ENCODE data around the gene HAUS7.

Gene HAUS7

GRCh38 chrX:153491351-153491914, 21.1 kb upstream of the HAUS7 start:
- ATAC-seq (no peak), DNase-seq (ENCODE audit: low spot score in 2 of 2) (no peak)
- Mint-ChIP-seq H3K27ac (no peak overlapping the region), H3K9me3 (no peaks in the 10 kb centered on the region), H3K4me1 (no peaks in the 10 kb centered on the region), H3K36me3 (no peaks in the 10 kb centered on the region), H3K4me3 (no peak overlapping the region)

GRCh38 chrX:153490217-153490930, 20.0 kb upstream of the HAUS7 start:
- H3K4me1 Mint-ChIP-seq: no peaks in the 10 kb centered on the region
- no peak overlapping the region for H3K4me3 Mint-ChIP-seq
- ATAC-seq (no peak), DNase-seq (ENCODE audit: low spot score in 2 of 2) (no peak)
- H3K36me3 Mint-ChIP-seq: no peaks in the 10 kb centered on the region
- no peak overlapping the region for H3K27ac Mint-ChIP-seq
- no peaks in the 10 kb centered on the region for H3K9me3 Mint-ChIP-seq

- Mint-ChIP-seq H3K36me3 (no peaks in the 10 kb centered on the region), H3K4me1 (no peaks in the 10 kb centered on the region), H3K9me3 (no peaks in the 10 kb centered on the region), H3K4me3 (no peak overlapping the region), H3K27ac (no peak overlapping the region)
- ATAC-seq (no peak), DNase-seq (ENCODE audit: low spot score in 2 of 2) (no peak)
Observed at GRCh38 chrX:153488231-153488914, 18.0 kb upstream of the HAUS7 start.

GRCh38 chrX:153487590-153488071, 17.3 kb upstream of the HAUS7 start:
- H3K36me3 Mint-ChIP-seq: no peaks in the 10 kb centered on the region
- no peaks in the 10 kb centered on the region for H3K4me1 Mint-ChIP-seq
- H3K27ac Mint-ChIP-seq: no peak overlapping the region
- no peak overlapping the region for H3K4me3 Mint-ChIP-seq
- DNase-seq (ENCODE audit: low spot score in 2 of 2) (no peak), ATAC-seq (no peak)
- H3K9me3 Mint-ChIP-seq: no peaks in the 10 kb centered on the region

- no peaks in the 10 kb centered on the region for H3K36me3 Mint-ChIP-seq
- H3K27ac Mint-ChIP-seq: no peak overlapping the region
- no peak for ATAC-seq
- no peaks in the 10 kb centered on the region for H3K4me1 Mint-ChIP-seq
- DNase-seq (ENCODE audit: low spot score in 2 of 2): no peak
- H3K9me3 Mint-ChIP-seq: no peaks in the 10 kb centered on the region
- H3K4me3 Mint-ChIP-seq: no peak overlapping the region
Observed at GRCh38 chrX:153486171-153486570, 15.8 kb upstream of the HAUS7 start.

GRCh38 chrX:153485396-153486080, 15.2 kb upstream of the HAUS7 start:
- ATAC-seq (no peak), DNase-seq (ENCODE audit: low spot score in 2 of 2) (no peak)
- no peak overlapping the region for H3K4me3 Mint-ChIP-seq
- no peaks in the 10 kb centered on the region for H3K36me3 Mint-ChIP-seq
- H3K4me1 Mint-ChIP-seq: no peaks in the 10 kb centered on the region
- H3K27ac Mint-ChIP-seq: no peak overlapping the region
- no peaks in the 10 kb centered on the region for H3K9me3 Mint-ChIP-seq

GRCh38 chrX:153482376-153483015, 12.1 kb upstream of the HAUS7 start:
- ATAC-seq (no peak), DNase-seq (ENCODE audit: low spot score in 2 of 2) (no peak)
- Mint-ChIP-seq H3K9me3 (no peaks in the 10 kb centered on the region), H3K27ac (no peak overlapping the region), H3K36me3 (no peaks in the 10 kb centered on the region), H3K4me3 (no peak overlapping the region), H3K4me1 (no peaks in the 10 kb centered on the region)

GRCh38 chrX:153481043-153481442, 10.7 kb upstream of the HAUS7 start:
- no peak for DNase-seq (ENCODE audit: low spot score in 2 of 2)
- no peaks in the 10 kb centered on the region for H3K4me1 Mint-ChIP-seq
- H3K27ac Mint-ChIP-seq: no peak overlapping the region
- no peaks in the 10 kb centered on the region for H3K9me3 Mint-ChIP-seq
- no peak for ATAC-seq
- H3K36me3 Mint-ChIP-seq: no peaks in the 10 kb centered on the region
- no peak overlapping the region for H3K4me3 Mint-ChIP-seq

- no peak for DNase-seq (ENCODE audit: low spot score in 2 of 2)
- no peak for ATAC-seq
Observed at GRCh38 chrX:153478746-153479145, 8.4 kb upstream of the HAUS7 start.

GRCh38 chrX:153477901-153478300, 7.5 kb upstream of the HAUS7 start:
- H3K4me1 Mint-ChIP-seq: no peaks in the 10 kb centered on the region
- no peak for DNase-seq (ENCODE audit: low spot score in 2 of 2)
- H3K36me3 Mint-ChIP-seq: no peaks in the 10 kb centered on the region
- H3K9me3 Mint-ChIP-seq: no peaks in the 10 kb centered on the region
- no peak overlapping the region for H3K4me3 Mint-ChIP-seq
- H3K27ac Mint-ChIP-seq: peak overlapping the region; percentile 26
- ATAC-seq: no peak

More at GRCh38 chrX:153478746-153479145, 8.4 kb upstream of the HAUS7 start:
- no peaks in the 10 kb centered on the region for H3K9me3 Mint-ChIP-seq
- no peak overlapping the region for H3K27ac Mint-ChIP-seq
- H3K4me1 Mint-ChIP-seq: no peaks in the 10 kb centered on the region
- no peak overlapping the region for H3K4me3 Mint-ChIP-seq
- no peaks in the 10 kb centered on the region for H3K36me3 Mint-ChIP-seq

GRCh38 chrX:153477364-153477857, 7.0 kb upstream of the HAUS7 start:
- ATAC-seq (no peak), DNase-seq (ENCODE audit: low spot score in 2 of 2) (no peak)
- no peaks in the 10 kb centered on the region for H3K36me3 Mint-ChIP-seq
- H3K9me3 Mint-ChIP-seq: no peaks in the 10 kb centered on the region
- H3K27ac Mint-ChIP-seq: no peak overlapping the region
- no peak overlapping the region for H3K4me3 Mint-ChIP-seq
- no peaks in the 10 kb centered on the region for H3K4me1 Mint-ChIP-seq

GRCh38 chrX:153476666-153477363, 6.4 kb upstream of the HAUS7 start:
- Mint-ChIP-seq H3K36me3 (no peaks in the 10 kb centered on the region), H3K4me1 (no peaks in the 10 kb centered on the region), H3K4me3 (no peak overlapping the region), H3K27ac (no peak overlapping the region), H3K9me3 (no peaks in the 10 kb centered on the region)
- ATAC-seq (no peak), DNase-seq (ENCODE audit: low spot score in 2 of 2) (no peak)

GRCh38 chrX:153475751-153476281, 5.4 kb upstream of the HAUS7 start:
- H3K4me1 Mint-ChIP-seq: peaks cover 4% of the 10 kb centered on the region
- ATAC-seq: no peak
- H3K4me3 Mint-ChIP-seq: no peak overlapping the region
- no peaks in the 10 kb centered on the region for H3K36me3 Mint-ChIP-seq
- peak overlapping the region; percentile 56 for H3K27ac Mint-ChIP-seq
- DNase-seq (ENCODE audit: low spot score in 2 of 2): no peak
- no peaks in the 10 kb centered on the region for H3K9me3 Mint-ChIP-seq

- Mint-ChIP-seq H3K4me3 (no peak overlapping the region), H3K9me3 (no peaks in the 10 kb centered on the region), H3K27ac (no peak overlapping the region), H3K4me1 (peaks cover 4% of the 10 kb centered on the region), H3K36me3 (no peaks in the 10 kb centered on the region)
- DNase-seq (ENCODE audit: low spot score in 2 of 2) (no peak), ATAC-seq (no peak)
Observed at GRCh38 chrX:153475271-153475670, 4.9 kb upstream of the HAUS7 start.

Data from stimulated activated effector memory CD8-positive, alpha-beta T cell treated with anti-CD3 and anti-CD28 coated beads, Interleukin-12 subunit alpha, Interleukin-12 subunit beta, amount 100 ng/mL, for 72 hours (primary cell).